Measurements from ENCODE around the gene GNG12.

DNA sequence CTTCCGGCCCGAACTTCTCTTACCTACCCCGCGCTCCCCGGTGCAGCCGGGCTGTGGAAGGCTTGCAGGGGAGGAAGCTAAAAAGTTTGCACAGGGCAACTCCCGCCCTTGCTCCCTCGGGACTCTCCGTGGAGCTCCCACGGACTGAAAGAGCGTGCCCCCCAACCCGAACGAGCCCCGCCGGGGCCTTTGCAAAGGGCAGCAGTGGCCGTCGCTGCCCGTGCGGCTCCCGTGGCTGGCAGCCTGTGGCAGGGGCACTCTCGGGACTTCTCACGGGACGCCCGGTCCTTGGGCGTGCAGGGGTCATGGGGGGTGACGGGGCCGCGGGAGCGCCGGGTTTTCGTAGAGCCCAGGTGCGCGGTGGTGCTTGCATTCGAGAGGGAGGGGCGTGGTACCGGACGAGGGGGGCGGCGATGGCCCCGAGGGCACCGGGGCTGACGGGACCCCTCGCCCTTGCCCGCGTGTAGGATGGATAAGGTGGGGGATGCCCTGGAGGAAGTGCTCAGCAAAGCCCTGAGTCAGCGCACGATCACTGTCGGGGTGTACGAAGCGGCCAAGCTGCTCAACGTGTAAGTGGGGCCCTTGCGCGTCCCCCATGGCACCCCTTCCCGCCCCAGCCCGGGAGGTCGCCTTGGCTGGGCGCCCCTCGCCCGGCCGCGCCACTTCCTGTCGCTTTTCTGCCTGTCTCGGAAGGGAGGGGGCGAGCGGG lies 147.6 kb downstream of the GNG12 start:
- no peak for TF ChIP-seq EZH2phosphoT487 (IDR thresholded peaks at IDR 0.05; ENCODE audit: insufficient read depth, low read depth)
- no peak for TF ChIP-seq EZH2 (IDR thresholded peaks at IDR 0.05; ENCODE audit: insufficient read depth, poor library complexity, severe bottlenecking)
